NCI-H774 (cell line): ENCODE data around the gene SLC1A4.
"Not testable (repeated sequence)": the region's sequence is repeated elsewhere in the genome, so short reads cannot be mapped to it uniquely, and the experiment has no call there.

ENCODE experiments used
- DNase-seq: peaks from one replicate; lab custom pipeline; 2025; lab: John Stamatoyannopoulos, UW

Gene SLC1A4

GRCh38 chr2:64966017-64966416 lies 23.2 kb upstream of the SLC1A4 start:
- no peak for DNase-seq

GRCh38 chr2:64966839-64967238 lies 22.4 kb upstream of the SLC1A4 start:
- DNase-seq: no peak

GRCh38 chr2:64967601-64968000 lies 21.6 kb upstream of the SLC1A4 start:
- DNase-seq: no peak

- DNase-seq: not testable (repeated sequence)
Observed at GRCh38 chr2:64969086-64969485, 20.1 kb upstream of the SLC1A4 start.

- no peak for DNase-seq
Observed at GRCh38 chr2:64970495-64970894, 18.7 kb upstream of the SLC1A4 start.

GRCh38 chr2:64972426-64972825 lies 16.8 kb upstream of the SLC1A4 start:
- no peak for DNase-seq

- DNase-seq: no peak
Observed at GRCh38 chr2:64972876-64973275, 16.3 kb upstream of the SLC1A4 start.

GRCh38 chr2:64975232-64975821 lies 13.9 kb upstream of the SLC1A4 start:
- DNase-seq: no peak

GRCh38 chr2:64976276-64976675 lies 12.9 kb upstream of the SLC1A4 start:
- DNase-seq: no peak

- DNase-seq: no peak
Observed at GRCh38 chr2:64978514-64979268, 10.5 kb upstream of the SLC1A4 start.

GRCh38 chr2:64979744-64980143 lies 9.5 kb upstream of the SLC1A4 start:
- DNase-seq: no peak

GRCh38 chr2:64980183-64980582 lies 9.0 kb upstream of the SLC1A4 start:
- DNase-seq: no peak

GRCh38 chr2:64982311-64982857 lies 6.8 kb upstream of the SLC1A4 start:
- DNase-seq: no peak

- no peak for DNase-seq
Observed at GRCh38 chr2:64982932-64983331, 6.3 kb upstream of the SLC1A4 start.

GRCh38 chr2:64985447-64985846 lies 3.8 kb upstream of the SLC1A4 start:
- DNase-seq: no peak

GRCh38 chr2:64987001-64987955 lies 1.9 kb upstream of the SLC1A4 start:
- no peak for DNase-seq

- peak; percentile 25 for DNase-seq
Observed at GRCh38 chr2:64987956-64988419, 1.2 kb upstream of the SLC1A4 start.

GRCh38 chr2:64988420-64989125 lies 626 bp upstream of the SLC1A4 start:
- no peak for DNase-seq

- no peak for DNase-seq
Observed at GRCh38 chr2:64989982-64990614, 899 bp downstream of the SLC1A4 start.

- DNase-seq: no peak
Observed at GRCh38 chr2:64990876-64991275, 1.7 kb downstream of the SLC1A4 start.

GRCh38 chr2:64992218-64992617 lies 3.0 kb downstream of the SLC1A4 start:
- DNase-seq: no peak
